Heart right ventricle (tissue), 16 donors: ENCODE data around the gene SENP5. TPM values are rescaled to one million over a fixed set of nuclear protein-coding genes. Genes with fewer than 3 reads are reported as not detected.

Experiments
- ATAC-seq, 8 donors: fragments of 200-7000 bp; cut with Tn5 transposase; one replicate each; pipeline ENCODE4 v1.9.1; 2020; ENCODE audit warnings: mild to moderate bottlenecking in 8 of 8, moderate library complexity in 8 of 8, moderate number of reproducible peaks in 1 of 8
- DNase-seq, 2 donors: peaks; one replicate each; pipeline ENCODE4 v3.0.0-alpha.2; 2020
- H3K27ac ChIP-seq, 10 donors: fragments of 200-600 bp; sonication (generic) in 2 of 10; one replicate each; pipeline versions ENCODE4 v1.5.0 to v1.8.0; 2020 to 2022; ENCODE audit warnings: mild to moderate bottlenecking in 3 of 10
- H3K27me3 ChIP-seq, 7 donors: fragments of 200-600 bp; one replicate each; pipeline ENCODE4 v1.8.0; 2021 to 2022; ENCODE audit warnings: mild to moderate bottlenecking in 2 of 7
- H3K36me3 ChIP-seq, 9 donors: fragments of 200-600 bp; sonication (generic) in 1 of 9; one replicate each; pipeline versions ENCODE4 v1.5.0 to v1.8.0; 2020 to 2022; ENCODE audit warnings: mild to moderate bottlenecking in 2 of 9
- H3K4me1 ChIP-seq, 9 donors: fragments of 200-600 bp; sonication (generic) in 1 of 9; one replicate each; pipeline versions ENCODE4 v1.5.0 to v1.8.0; 2020 to 2022; ENCODE audit warnings: mild to moderate bottlenecking in 4 of 9
- H3K4me3 ChIP-seq, 10 donors: fragments of 200-600 bp; sonication (generic) in 2 of 10; one replicate each; pipeline versions ENCODE4 v1.5.0 to v1.8.0; 2020 to 2022; ENCODE audit warnings: mild to moderate bottlenecking in 7 of 10, moderate library complexity in 2 of 10
- H3K9me3 ChIP-seq, 11 donors: fragments of 200-600 bp in 10 of 11; sonication (generic) in 2 of 11; one replicate each; pipeline versions ENCODE4 v1.5.0 to v1.8.0; 2013 to 2022; ENCODE audit warnings: mild to moderate bottlenecking in 2 of 11, control low read depth in 1 of 11, moderate library complexity in 1 of 11
- CTCF ChIP-seq, 9 donors: fragments of 200-600 bp; sonication (generic) in 2 of 9; IDR thresholded peaks; one replicate each; pipeline versions ENCODE4 v1.5.0 to v1.8.0; 2021 to 2022; ENCODE audit warnings: antibody characterized with exemption in 9 of 9, mild to moderate bottlenecking in 5 of 9, moderate library complexity in 1 of 9
- WGBS, 2 donors: extraction: QIAGEN DNeasy Blood & Tissue Kit; methylation state at CpG; one replicate each; pipeline ENCODE4 v1.1.7; 2013; ENCODE audit warnings: inconsistent platforms in 1 of 2; 5-methylcytosine and 5-hydroxymethylcytosine counted together
- intact Hi-C, 10 donors: fragments of 100-400 bp; cut with DNase I; formaldehyde crosslinking; loops; one replicate each; pipeline versions ENCODE4 v1.11.1 to v1.14.2; 2022
- polyA plus RNA-seq, 2 donors: library from polyadenylated mRNA; stranded (reverse); fragments of 200-250 nt; gene quantifications; one replicate each; pipeline ENCODE4 v1.2.3, GENCODE V29; 2013
- total RNA-seq, 10 donors: library from RNA; stranded (reverse); fragmentation: NEBNext Ultra II Directional in 3 of 10; extraction: Animal tissue kit (Norgen Biotek cat#: 25700) in 3 of 10; gene quantifications; one replicate each; pipeline versions ENCODE4 v1.2.1 to v1.2.4, GENCODE V29; 2021 to 2023
- donor health status: Arrhythmogenic right ventricular cardiomyopathy.
- donor health status: ischemic (EF 13 %, LVEDD 7.1; RV severe dilation, severe dysfunction).
- donor health status: healthy with polysubstance abuse.
- donor health status: DM: no; HTN: yes; CAD: no.
- donor health status: DM: no; HTN: no; CAD: no.
- donor health status: ischemic (EF 25% LVEDD 6.9; RV normal size, moderate dysfunction).
- donor health status: ischemic (EF 25% LVEDD 5.7; RV mildly dilated, moderate dysfunction).
- donor health status: healthy.
- donor health status: DM: yes; HTN: yes; CAD: no.
- donor health status: Ischemic cardiomyopathy.
- donor health status: ischemic (EF 35%, LVEDD 5.7; RV mildly dilated, moderate dysfunction).
- donor health status: nonischemic (EF 11% LVEDD 7.7; RV severe dilation, severe dysfunction).
- donor health status: DM: yes; HTN: yes; CAD: no.
- donor health status: PGD.
- donor health status: ischemic (EF 29% LVEDD 5.4; RV normal size, mild dysfunction).
- donor health status: nonischemic (EF 23%, LVEDD 6.1; RV moderate dilation, normal function).

Gene SENP5
- total and polyA plus RNA-seq, 12 donors = 5.8 to 24.9 (median 20.3) TPM

GRCh38 chr3:196931157-196931556, 63.4 kb downstream of the SENP5 start:
- Histone ChIP-seq H3K4me1 (no peaks in the 10 kb centered on the region), H3K36me3 (peaks cover 0 to 92% (median 40%) of the 10 kb centered on the region in 9 donors), H3K4me3 (no peak overlapping the region), H3K9me3 (no peaks in the 10 kb centered on the region), H3K27ac (no peak overlapping the region), H3K27me3 (no peaks in the 10 kb centered on the region)
- ATAC-seq (no peak), DNase-seq (no peak)
- no peak for TF ChIP-seq CTCF (IDR thresholded peaks at IDR 0.05)
- intact Hi-C loops = loop anchor here in 1 of 10 donors (10.0 kb wide), 1 partner anchor 66 kb away; the partner anchor contains the start of gene SENP5
- WGBS, 2 donors = 94% methylated on average over 4 of the region's 4 CpGs

GRCh38 chr3:196931828-196932587, 64.3 kb downstream of the SENP5 start:
- no peaks in the 10 kb centered on the region for H3K9me3 ChIP-seq
- no peaks in the 10 kb centered on the region for H3K4me1 ChIP-seq
- H3K27ac ChIP-seq = no peak overlapping the region
- intact Hi-C loops = loop anchor here in 1 of 10 donors (10.0 kb wide), 1 partner anchor 67 kb away; the partner anchor contains the start of gene SENP5
- no peak for TF ChIP-seq CTCF (IDR thresholded peaks at IDR 0.05)
- no peak overlapping the region for H3K4me3 ChIP-seq
- no peaks in the 10 kb centered on the region for H3K27me3 ChIP-seq
- WGBS, 2 donors = 88 to 89% methylated on average over 12 of the region's 12 CpGs
- peaks cover 0 to 100% (median 47%) of the 10 kb centered on the region in 9 donors for H3K36me3 ChIP-seq
- no peak for DNase-seq
- ATAC-seq = no peak

GRCh38 chr3:196932600-196932999, 64.9 kb downstream of the SENP5 start:
- WGBS, 2 donors = 92 to 98% methylated on average over 3 of the region's 3 CpGs
- Histone ChIP-seq H3K27me3 (no peaks in the 10 kb centered on the region), H3K36me3 (peaks cover 0 to 100% (median 53%) of the 10 kb centered on the region in 9 donors), H3K4me3 (no peak overlapping the region), H3K9me3 (no peaks in the 10 kb centered on the region), H3K4me1 (no peaks in the 10 kb centered on the region), H3K27ac (no peak overlapping the region)
- no peak for TF ChIP-seq CTCF (IDR thresholded peaks at IDR 0.05)
- intact Hi-C loops = loop anchor here in 1 of 10 donors (10.0 kb wide), 1 partner anchor 68 kb away; the partner anchor contains the start of gene SENP5
- no peak for DNase-seq
- ATAC-seq = no peak

GRCh38 chr3:196936288-196936687, 68.6 kb downstream of the SENP5 start:
- TF ChIP-seq CTCF (IDR thresholded peaks at IDR 0.05) = no peak
- no peak for DNase-seq
- intact Hi-C loops = loop anchor here in 1 of 10 donors (10.0 kb wide), 1 partner anchor 71 kb away; the partner anchor contains the start of gene SENP5
- H3K4me1 ChIP-seq = peaks cover 4 to 16% (median 13%) of the 10 kb centered on the region in 9 donors
- H3K4me3 ChIP-seq = no peak overlapping the region
- WGBS, 2 donors = 91 to 95% methylated on average over 3 of the region's 3 CpGs
- ATAC-seq = no peak
- H3K9me3 ChIP-seq = no peaks in the 10 kb centered on the region
- H3K27ac ChIP-seq = no peak overlapping the region
- no peaks in the 10 kb centered on the region for H3K27me3 ChIP-seq
- peaks cover 0 to 96% (median 56%) of the 10 kb centered on the region in 9 donors for H3K36me3 ChIP-seq
